Liver (tissue), 3 donors: ENCODE results near the gene CPSF3.

ENCODE experiments used
- EGR1 ChIP-seq, 2 donors: IDR thresholded peaks; 2 replicates each; pipeline ENCODE4 v1.6.1; 2016 to 2018; ENCODE audit warnings: antibody characterized with exemption in 2 of 2, low read depth in 2 of 2
- GABPA ChIP-seq, 2 donors: IDR thresholded peaks in 1 of 2; conservative IDR thresholded peaks in 1 of 2; 2 replicates each; pipeline ENCODE4 v1.6.1; 2016; ENCODE audit warnings: antibody characterized with exemption in 2 of 2, mild to moderate bottlenecking in 1 of 2, moderate library complexity in 1 of 2
- HNF4G ChIP-seq: IDR thresholded peaks from 2 replicates; pipeline ENCODE4 v1.6.1; 2016; ENCODE audit warnings: antibody characterized with exemption
- JUND ChIP-seq, 2 donors: IDR thresholded peaks; 2 replicates each; pipeline ENCODE4 v1.6.1; 2016; ENCODE audit warnings: antibody characterized with exemption in 2 of 2
- RAD21 ChIP-seq, 2 donors: IDR thresholded peaks; 2 replicates each; pipeline ENCODE4 v1.6.1; 2016; ENCODE audit warnings: antibody characterized with exemption in 2 of 2, mild to moderate bottlenecking in 2 of 2
- SP1 ChIP-seq: IDR thresholded peaks from 2 replicates; pipeline ENCODE4 v1.6.1; 2018; ENCODE audit warnings: antibody characterized with exemption, mild to moderate bottlenecking
- TAF1 ChIP-seq: conservative IDR thresholded peaks from 2 replicates; pipeline ENCODE4 v1.6.1; 2016; ENCODE audit warnings: antibody characterized with exemption, mild to moderate bottlenecking
- YY1 ChIP-seq: IDR thresholded peaks from 2 replicates; pipeline ENCODE4 v1.6.1; 2016; ENCODE audit warnings: antibody characterized with exemption, mild to moderate bottlenecking
- TF ChIP-seq, protein P1 (sequence below): fragments of 150-350 bp; IDR thresholded peaks from 2 replicates; pipeline ENCODE4 v1.5.1; 2017; ENCODE audit warnings: improper control_type of control experiment, low read depth, low read length; ENCODE audit not compliant: missing input control
- TF ChIP-seq, protein P2 (sequence below): IDR thresholded peaks from 2 replicates; pipeline ENCODE4 v1.6.1; 2016; ENCODE audit warnings: antibody characterized with exemption
- TF ChIP-seq, protein P3 (sequence below): IDR thresholded peaks from 2 replicates; pipeline ENCODE4 v1.6.1; 2016; ENCODE audit warnings: antibody characterized with exemption
- TF ChIP-seq, protein P4 (sequence below): IDR thresholded peaks from 2 replicates; pipeline ENCODE4 v1.6.1; 2016; ENCODE audit warnings: antibody characterized with exemption, mild to moderate bottlenecking
- TF ChIP-seq, protein P5 (sequence below): IDR thresholded peaks from 2 replicates; pipeline ENCODE4 v1.6.1; 2016; ENCODE audit warnings: antibody characterized with exemption
- donor health status: healthy.
- donor health status: healthy.

DNA sequence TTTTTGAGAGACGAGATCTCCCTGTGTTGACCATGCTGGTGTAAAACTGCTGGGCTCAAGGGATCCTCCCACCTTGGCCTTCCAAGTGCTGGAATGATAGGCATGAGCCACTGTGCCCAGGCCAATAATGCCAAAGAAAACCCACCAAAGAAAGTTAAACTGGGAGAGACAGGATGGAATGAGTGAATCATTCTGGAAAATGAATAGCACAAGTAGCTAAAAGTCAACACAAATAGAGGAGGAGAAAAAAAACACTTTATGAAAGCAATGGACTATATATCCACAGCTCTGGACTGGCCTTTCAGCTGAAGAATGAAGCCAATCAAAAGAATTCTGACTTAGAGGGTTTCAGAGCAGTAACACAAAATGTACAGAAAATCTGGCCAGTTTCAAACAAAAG is 74.8 kb downstream of the CPSF3 start:
- TF ChIP-seq JUND (IDR thresholded peaks at IDR 0.05) = no peak
- TF ChIP-seq, protein P1, sequence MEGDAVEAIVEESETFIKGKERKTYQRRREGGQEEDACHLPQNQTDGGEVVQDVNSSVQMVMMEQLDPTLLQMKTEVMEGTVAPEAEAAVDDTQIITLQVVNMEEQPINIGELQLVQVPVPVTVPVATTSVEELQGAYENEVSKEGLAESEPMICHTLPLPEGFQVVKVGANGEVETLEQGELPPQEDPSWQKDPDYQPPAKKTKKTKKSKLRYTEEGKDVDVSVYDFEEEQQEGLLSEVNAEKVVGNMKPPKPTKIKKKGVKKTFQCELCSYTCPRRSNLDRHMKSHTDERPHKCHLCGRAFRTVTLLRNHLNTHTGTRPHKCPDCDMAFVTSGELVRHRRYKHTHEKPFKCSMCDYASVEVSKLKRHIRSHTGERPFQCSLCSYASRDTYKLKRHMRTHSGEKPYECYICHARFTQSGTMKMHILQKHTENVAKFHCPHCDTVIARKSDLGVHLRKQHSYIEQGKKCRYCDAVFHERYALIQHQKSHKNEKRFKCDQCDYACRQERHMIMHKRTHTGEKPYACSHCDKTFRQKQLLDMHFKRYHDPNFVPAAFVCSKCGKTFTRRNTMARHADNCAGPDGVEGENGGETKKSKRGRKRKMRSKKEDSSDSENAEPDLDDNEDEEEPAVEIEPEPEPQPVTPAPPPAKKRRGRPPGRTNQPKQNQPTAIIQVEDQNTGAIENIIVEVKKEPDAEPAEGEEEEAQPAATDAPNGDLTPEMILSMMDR = no peak
- TF ChIP-seq SP1 = no peak
- TF ChIP-seq, protein P2, sequence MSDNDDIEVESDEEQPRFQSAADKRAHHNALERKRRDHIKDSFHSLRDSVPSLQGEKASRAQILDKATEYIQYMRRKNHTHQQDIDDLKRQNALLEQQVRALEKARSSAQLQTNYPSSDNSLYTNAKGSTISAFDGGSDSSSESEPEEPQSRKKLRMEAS = no peak
- TF ChIP-seq, protein P3, sequence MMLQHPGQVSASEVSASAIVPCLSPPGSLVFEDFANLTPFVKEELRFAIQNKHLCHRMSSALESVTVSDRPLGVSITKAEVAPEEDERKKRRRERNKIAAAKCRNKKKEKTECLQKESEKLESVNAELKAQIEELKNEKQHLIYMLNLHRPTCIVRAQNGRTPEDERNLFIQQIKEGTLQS = no peak
- TF ChIP-seq EGR1 (IDR thresholded peaks at IDR 0.05; ENCODE audit: low read depth in 2 of 2) = no peak
- TF ChIP-seq, protein P4, sequence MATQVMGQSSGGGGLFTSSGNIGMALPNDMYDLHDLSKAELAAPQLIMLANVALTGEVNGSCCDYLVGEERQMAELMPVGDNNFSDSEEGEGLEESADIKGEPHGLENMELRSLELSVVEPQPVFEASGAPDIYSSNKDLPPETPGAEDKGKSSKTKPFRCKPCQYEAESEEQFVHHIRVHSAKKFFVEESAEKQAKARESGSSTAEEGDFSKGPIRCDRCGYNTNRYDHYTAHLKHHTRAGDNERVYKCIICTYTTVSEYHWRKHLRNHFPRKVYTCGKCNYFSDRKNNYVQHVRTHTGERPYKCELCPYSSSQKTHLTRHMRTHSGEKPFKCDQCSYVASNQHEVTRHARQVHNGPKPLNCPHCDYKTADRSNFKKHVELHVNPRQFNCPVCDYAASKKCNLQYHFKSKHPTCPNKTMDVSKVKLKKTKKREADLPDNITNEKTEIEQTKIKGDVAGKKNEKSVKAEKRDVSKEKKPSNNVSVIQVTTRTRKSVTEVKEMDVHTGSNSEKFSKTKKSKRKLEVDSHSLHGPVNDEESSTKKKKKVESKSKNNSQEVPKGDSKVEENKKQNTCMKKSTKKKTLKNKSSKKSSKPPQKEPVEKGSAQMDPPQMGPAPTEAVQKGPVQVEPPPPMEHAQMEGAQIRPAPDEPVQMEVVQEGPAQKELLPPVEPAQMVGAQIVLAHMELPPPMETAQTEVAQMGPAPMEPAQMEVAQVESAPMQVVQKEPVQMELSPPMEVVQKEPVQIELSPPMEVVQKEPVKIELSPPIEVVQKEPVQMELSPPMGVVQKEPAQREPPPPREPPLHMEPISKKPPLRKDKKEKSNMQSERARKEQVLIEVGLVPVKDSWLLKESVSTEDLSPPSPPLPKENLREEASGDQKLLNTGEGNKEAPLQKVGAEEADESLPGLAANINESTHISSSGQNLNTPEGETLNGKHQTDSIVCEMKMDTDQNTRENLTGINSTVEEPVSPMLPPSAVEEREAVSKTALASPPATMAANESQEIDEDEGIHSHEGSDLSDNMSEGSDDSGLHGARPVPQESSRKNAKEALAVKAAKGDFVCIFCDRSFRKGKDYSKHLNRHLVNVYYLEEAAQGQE = no peak
- no peak for TF ChIP-seq RAD21 (IDR thresholded peaks at IDR 0.05)
- no peak for TF ChIP-seq GABPA (IDR thresholded peaks at IDR 0.05 in 1 of 2, conservative IDR thresholded peaks at IDR 0.05 in 1 of 2)
- TF ChIP-seq YY1 = no peak
- no peak for TF ChIP-seq TAF1
- TF ChIP-seq HNF4G = no peak
- TF ChIP-seq, protein P5, sequence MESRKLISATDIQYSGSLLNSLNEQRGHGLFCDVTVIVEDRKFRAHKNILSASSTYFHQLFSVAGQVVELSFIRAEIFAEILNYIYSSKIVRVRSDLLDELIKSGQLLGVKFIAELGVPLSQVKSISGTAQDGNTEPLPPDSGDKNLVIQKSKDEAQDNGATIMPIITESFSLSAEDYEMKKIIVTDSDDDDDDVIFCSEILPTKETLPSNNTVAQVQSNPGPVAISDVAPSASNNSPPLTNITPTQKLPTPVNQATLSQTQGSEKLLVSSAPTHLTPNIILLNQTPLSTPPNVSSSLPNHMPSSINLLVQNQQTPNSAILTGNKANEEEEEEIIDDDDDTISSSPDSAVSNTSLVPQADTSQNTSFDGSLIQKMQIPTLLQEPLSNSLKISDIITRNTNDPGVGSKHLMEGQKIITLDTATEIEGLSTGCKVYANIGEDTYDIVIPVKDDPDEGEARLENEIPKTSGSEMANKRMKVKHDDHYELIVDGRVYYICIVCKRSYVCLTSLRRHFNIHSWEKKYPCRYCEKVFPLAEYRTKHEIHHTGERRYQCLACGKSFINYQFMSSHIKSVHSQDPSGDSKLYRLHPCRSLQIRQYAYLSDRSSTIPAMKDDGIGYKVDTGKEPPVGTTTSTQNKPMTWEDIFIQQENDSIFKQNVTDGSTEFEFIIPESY = no peak
